Measurements from ENCODE around the gene THAP4.

DNA sequence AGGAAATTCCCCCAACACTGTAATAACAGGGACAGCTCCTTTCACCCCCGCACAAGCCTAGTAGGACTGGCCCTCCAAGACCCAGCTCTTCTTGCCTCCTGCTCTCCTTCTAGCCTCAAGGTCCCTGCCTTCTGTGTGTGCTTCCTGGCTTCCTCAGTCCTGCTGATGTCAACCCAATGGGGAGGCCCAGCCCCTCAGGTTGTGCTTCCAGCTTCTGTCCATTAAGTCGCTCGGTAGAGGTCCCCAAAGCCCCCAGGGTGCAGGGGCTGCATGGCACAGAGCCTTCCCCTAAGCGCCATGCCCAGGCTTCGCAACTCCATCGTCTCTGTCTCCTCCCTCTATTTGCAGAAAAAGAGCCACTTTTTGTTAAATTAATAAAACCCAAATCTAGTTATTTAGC lies 39.4 kb downstream of the THAP4 start:
- TF ChIP-seq, protein P1, sequence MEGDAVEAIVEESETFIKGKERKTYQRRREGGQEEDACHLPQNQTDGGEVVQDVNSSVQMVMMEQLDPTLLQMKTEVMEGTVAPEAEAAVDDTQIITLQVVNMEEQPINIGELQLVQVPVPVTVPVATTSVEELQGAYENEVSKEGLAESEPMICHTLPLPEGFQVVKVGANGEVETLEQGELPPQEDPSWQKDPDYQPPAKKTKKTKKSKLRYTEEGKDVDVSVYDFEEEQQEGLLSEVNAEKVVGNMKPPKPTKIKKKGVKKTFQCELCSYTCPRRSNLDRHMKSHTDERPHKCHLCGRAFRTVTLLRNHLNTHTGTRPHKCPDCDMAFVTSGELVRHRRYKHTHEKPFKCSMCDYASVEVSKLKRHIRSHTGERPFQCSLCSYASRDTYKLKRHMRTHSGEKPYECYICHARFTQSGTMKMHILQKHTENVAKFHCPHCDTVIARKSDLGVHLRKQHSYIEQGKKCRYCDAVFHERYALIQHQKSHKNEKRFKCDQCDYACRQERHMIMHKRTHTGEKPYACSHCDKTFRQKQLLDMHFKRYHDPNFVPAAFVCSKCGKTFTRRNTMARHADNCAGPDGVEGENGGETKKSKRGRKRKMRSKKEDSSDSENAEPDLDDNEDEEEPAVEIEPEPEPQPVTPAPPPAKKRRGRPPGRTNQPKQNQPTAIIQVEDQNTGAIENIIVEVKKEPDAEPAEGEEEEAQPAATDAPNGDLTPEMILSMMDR (IDR thresholded peaks at IDR 0.05; ENCODE audit: insufficient read depth, low read length), result no peak
- no peak for TF ChIP-seq SPI1 (IDR thresholded peaks at IDR 0.05; ENCODE audit: borderline replicate concordance, low read depth)
